SK-N-MC (cell line): Measurements from ENCODE around the gene NLGN1.

ENCODE experiments used
- EZH2 ChIP-seq: fragments of 200-600 bp; sonication (generic); IDR thresholded peaks from one replicate; pipeline ENCODE4 v1.6.1; 2017; ENCODE audit warnings: antibody characterized with exemption
- POLR2AphosphoS5 ChIP-seq: IDR thresholded peaks from 2 replicates; pipeline ENCODE4 v1.6.1; 2012; ENCODE audit warnings: mild to moderate bottlenecking, low read depth, low read length, borderline replicate concordance

- no peak for TF ChIP-seq EZH2
- TF ChIP-seq POLR2AphosphoS5: no peak
Observed at GRCh38 chr3:173706630-173707029, 309.1 kb downstream of the NLGN1 start.
